Panc1 (cell line): ENCODE measurements around the gene ZNRF3. TPM values are rescaled to one million over a fixed set of nuclear protein-coding genes. Genes with fewer than 3 reads are reported as not detected.
A peak's percentile ranks its signal among the peaks of the same experiment; 100 is the strongest.

ENCODE experiments used
- ATAC-seq: fragments of 200-7000 bp; cut with Tn5 transposase; 2 replicates; pipeline ENCODE4 v1.9.1; 2020; ENCODE audit warnings: mild to moderate bottlenecking, moderate library complexity
- BruUV-seq: library from RNA; stranded (reverse); fragments of 400-500 nt; replicated peaks from 2 replicates; lab custom pipeline; 2021; lab: Mats Ljungman, UMichigan
- CTCF ChIA-PET: fragments of 300-600 bp; sonication (Branson Sonifier 250); formaldehyde crosslinking; loops from one replicate; lab custom pipeline; 2022; ENCODE audit warnings: antibody characterized with exemption; lab: Charles Lee
- POLR2A ChIA-PET: fragments of 300-600 bp; sonication (Branson Sonifier 250); formaldehyde crosslinking; loops from one replicate; lab custom pipeline; 2022; ENCODE audit warnings: antibody characterized with exemption; lab: Charles Lee
- DNase-seq: peaks from one replicate; pipeline ENCODE4 v3.0.0-alpha.2; 2010; ENCODE audit warnings: low read depth, low spot score
- H3K27ac ChIP-seq: 2 replicates; pipeline ENCODE4 v1.5.1; 2011; ENCODE audit warnings: mild to moderate bottlenecking, low read length, inconsistent platforms
- H3K27me3 ChIP-seq: fragments of 200-500 bp; sonication (Bioruptor generic); 2 replicates; pipeline ENCODE4 v1.6.0; 2014; ENCODE audit warnings: low read length, inconsistent platforms; ENCODE audit not compliant: control insufficient read depth, insufficient read depth
- H3K36me3 ChIP-seq: fragments of 200-500 bp; sonication (Bioruptor generic); 2 replicates; pipeline ENCODE4 v1.5.1; 2014; ENCODE audit warnings: inconsistent platforms, mild to moderate bottlenecking, low read length, moderate library complexity; ENCODE audit not compliant: control insufficient read depth, insufficient read depth
- H3K4me1 ChIP-seq: 2 replicates; pipeline ENCODE4 v1.5.1; 2011; ENCODE audit warnings: inconsistent platforms, mild to moderate bottlenecking, low read length, moderate library complexity; ENCODE audit not compliant: control insufficient read depth, insufficient read depth
- H3K4me3 ChIP-seq, 2 experiments: 2 replicates each; pipeline ENCODE4 v1.5.1; 2011 to 2012; ENCODE audit warnings: low read depth in 2 of 2, low read length in 2 of 2, mild to moderate bottlenecking in 2 of 2, inconsistent platforms in 1 of 2, moderate library complexity in 1 of 2
- H3K9me3 ChIP-seq: fragments of 200-500 bp; sonication (Bioruptor generic); 2 replicates; pipeline ENCODE4 v1.5.1; 2014; ENCODE audit warnings: low read depth, mild to moderate bottlenecking, inconsistent platforms, low read length, moderate library complexity; ENCODE audit not compliant: control insufficient read depth, insufficient read depth
- CTCF ChIP-seq: fragments of 450-650 bp; IDR thresholded peaks from 2 replicates; pipeline ENCODE4 v1.5.1; 2017; ENCODE audit warnings: mild to moderate bottlenecking
- POLR2AphosphoS5 ChIP-seq: IDR thresholded peaks from 2 replicates; pipeline ENCODE4 v1.6.1; 2012; ENCODE audit warnings: mild to moderate bottlenecking, low read depth, low read length, moderate library complexity
- REST ChIP-seq, 2 experiments: IDR thresholded peaks; 2 replicates each; pipeline ENCODE4 v1.6.1; 2011 to 2012; ENCODE audit warnings: low read depth in 2 of 2, control low read depth in 1 of 2, low read length in 1 of 2, mild to moderate bottlenecking in 1 of 2, moderate library complexity in 1 of 2; ENCODE audit not compliant: insufficient read depth in 1 of 2
- SIN3A ChIP-seq: IDR thresholded peaks from 2 replicates; pipeline ENCODE4 v1.6.1; 2012; ENCODE audit warnings: low read depth, mild to moderate bottlenecking, low read length, moderate library complexity, borderline replicate concordance; ENCODE audit not compliant: insufficient read depth
- TCF7L2 ChIP-seq: IDR thresholded peaks from 2 replicates; pipeline ENCODE4 v1.6.1; 2011; ENCODE audit warnings: mild to moderate bottlenecking, low read depth, low read length, inconsistent platforms
- in situ Hi-C: cut with HindIII; loops from 2 replicates; pipeline ENCODE4 v1.10.0; 2016; ENCODE audit warnings: low sequenced_read_pairs, low pct_unique_long_range_greater_than_20kb
- intact Hi-C: fragments of 100-400 bp; cut with micrococcal nuclease; formaldehyde crosslinking; loops from one replicate; pipeline ENCODE4 v1.10.0; 2022; ENCODE audit not compliant: unreplicated experiment
- total RNA-seq: library from RNA; stranded (reverse); gene quantifications from one replicate; pipeline ENCODE4 v1.2.1, GENCODE V29; 2021; ENCODE audit not compliant: unreplicated experiment

Gene ZNRF3
- total RNA-seq, 1 experiment from 2014 or later = 7.3 TPM

- no peak overlapping the region for H3K4me3 ChIP-seq
- TF ChIP-seq SIN3A (no peak), POLR2AphosphoS5 (no peak)
- no peaks in the 10 kb centered on the region for H3K4me1 ChIP-seq
- no peak for DNase-seq
- intact Hi-C loops = no loop called here
- no TSS peak for BruUV-seq
- no peak for ATAC-seq
- no peaks in the 10 kb centered on the region for H3K36me3 ChIP-seq
- H3K27ac ChIP-seq = no peak overlapping the region
- CTCF ChIA-PET = interaction anchor here (0.6 kb wide), 1 partner anchor 13 kb away, joined by 3 read pairs; no protein-coding TSS in a partner anchor
- no peaks in the 10 kb centered on the region for H3K9me3 ChIP-seq
- in situ Hi-C loops = no loop called here
- POLR2A ChIA-PET = no interaction called here
- no peaks in the 10 kb centered on the region for H3K27me3 ChIP-seq
Observed at GRCh38 chr22:28934026-28934425, 50.7 kb downstream of the ZNRF3 start.

- Histone ChIP-seq H3K4me1 (no peaks in the 10 kb centered on the region), H3K4me3 (no peak overlapping the region), H3K27ac (no peak overlapping the region), H3K9me3 (no peaks in the 10 kb centered on the region), H3K36me3 (no peaks in the 10 kb centered on the region), H3K27me3 (no peaks in the 10 kb centered on the region)
- no peak for TF ChIP-seq TCF7L2
- no peak for TF ChIP-seq POLR2AphosphoS5
- no peak for TF ChIP-seq REST (IDR thresholded peaks at IDR 0.05; ENCODE audit: insufficient read depth in 1 of 2, low read depth in 2 of 2, low read length in 1 of 2)
- TF ChIP-seq SIN3A = no peak
- no peak for TF ChIP-seq CTCF
- ATAC-seq = no peak
- ChIA-PET POLR2A (no interaction called here), CTCF (no interaction called here)
- in situ Hi-C loops = no loop called here
- BruUV-seq = no TSS peak
- intact Hi-C loops = no loop called here
- DNase-seq = no peak
Observed at GRCh38 chr22:28935140-28935539, 51.8 kb downstream of the ZNRF3 start.

GRCh38 chr22:28935713-28936112 is 52.3 kb downstream of the ZNRF3 start:
- no peak overlapping the region for H3K4me3 ChIP-seq
- no peak overlapping the region for H3K27ac ChIP-seq
- no TSS peak for BruUV-seq
- DNase-seq (no peak), ATAC-seq (no peak)
- in situ Hi-C loops (no loop called here), intact Hi-C loops (no loop called here)
- ChIA-PET POLR2A (no interaction called here), CTCF (no interaction called here)
- no peaks in the 10 kb centered on the region for H3K9me3 ChIP-seq
- no peaks in the 10 kb centered on the region for H3K4me1 ChIP-seq
- TF ChIP-seq CTCF (peak; percentile 17), POLR2AphosphoS5 (no peak)
- H3K36me3 ChIP-seq = no peaks in the 10 kb centered on the region
- no peaks in the 10 kb centered on the region for H3K27me3 ChIP-seq
